H9 (cell line): ENCODE results near the gene STAB2. TPM values are rescaled to one million over a fixed set of nuclear protein-coding genes. Genes with fewer than 3 reads are reported as not detected.

Experiments used
- DNase-seq: peaks from one replicate; pipeline ENCODE4 v3.0.0-alpha.2; 2017
- H2AFZ ChIP-seq: one replicate; pipeline ENCODE4 v1.6.1; 2013; ENCODE audit warnings: mild to moderate bottlenecking, low read length, control low read depth, moderate library complexity
- H2AK5ac ChIP-seq: 2 replicates; pipeline ENCODE4 v1.6.1; 2013; ENCODE audit warnings: low read length, control low read depth, mixed read lengths; ENCODE audit not compliant: insufficient read length
- H2BK120ac ChIP-seq: one replicate; pipeline ENCODE4 v1.6.1; 2013; ENCODE audit warnings: low read depth, mild to moderate bottlenecking, low read length, control low read depth, inconsistent platforms; ENCODE audit not compliant: poor library complexity, severe bottlenecking
- H2BK12ac ChIP-seq: 2 replicates; pipeline ENCODE4 v1.6.1; 2013; ENCODE audit warnings: low read length, control low read depth, mixed read lengths, low read depth; ENCODE audit not compliant: insufficient read length
- H2BK15ac ChIP-seq: 2 replicates; pipeline ENCODE4 v1.6.1; 2013; ENCODE audit warnings: low read depth, low read length, control low read depth
- H2BK20ac ChIP-seq: one replicate; pipeline ENCODE4 v1.6.1; 2013; ENCODE audit warnings: low read depth, mild to moderate bottlenecking, low read length, control low read depth, inconsistent platforms; ENCODE audit not compliant: poor library complexity, severe bottlenecking
- H2BK5ac ChIP-seq: 2 replicates; pipeline ENCODE4 v1.6.1; 2013; ENCODE audit warnings: low read length, control low read depth, mixed read lengths; ENCODE audit not compliant: insufficient read length
- H3K14ac ChIP-seq: 2 replicates; pipeline ENCODE4 v1.6.1; 2013; ENCODE audit warnings: low read length, control low read depth; ENCODE audit not compliant: insufficient read depth
- H3K18ac ChIP-seq: 2 replicates; pipeline ENCODE4 v1.6.1; 2013; ENCODE audit warnings: low read depth, mild to moderate bottlenecking, mixed read lengths, low read length, control low read depth; ENCODE audit not compliant: insufficient read length
- H3K23ac ChIP-seq: 2 replicates; pipeline ENCODE4 v1.6.1; 2013; ENCODE audit warnings: low read length, control low read depth, mixed read lengths, low read depth; ENCODE audit not compliant: insufficient read length
- H3K23me2 ChIP-seq: 2 replicates; pipeline ENCODE4 v1.6.1; 2013; ENCODE audit warnings: low read depth, mild to moderate bottlenecking, mixed read lengths, low read length, control low read depth; ENCODE audit not compliant: insufficient read length, poor library complexity, severe bottlenecking
- H3K27ac ChIP-seq: 2 replicates; pipeline ENCODE4 v1.5.1; 2013; ENCODE audit warnings: low read length, control low read depth, mixed read lengths, low read depth; ENCODE audit not compliant: insufficient read length
- H3K27me3 ChIP-seq: 2 replicates; pipeline ENCODE4 v1.6.1; 2013; ENCODE audit warnings: low read length, control low read depth, inconsistent platforms; ENCODE audit not compliant: insufficient read depth
- H3K4ac ChIP-seq: 2 replicates; pipeline ENCODE4 v1.6.1; 2013; ENCODE audit warnings: low read depth, mild to moderate bottlenecking, control low read depth, inconsistent platforms, low read length, moderate library complexity
- H3K4me1 ChIP-seq: 2 replicates; pipeline ENCODE4 v1.6.1; 2013; ENCODE audit warnings: low read length, control low read depth, inconsistent platforms; ENCODE audit not compliant: insufficient read depth
- H3K4me2 ChIP-seq: 2 replicates; pipeline ENCODE4 v1.6.1; 2013; ENCODE audit warnings: low read length, control low read depth, mixed read lengths; ENCODE audit not compliant: insufficient read length, insufficient read depth
- H3K56ac ChIP-seq: 2 replicates; pipeline ENCODE4 v1.6.1; 2013; ENCODE audit warnings: low read depth, mild to moderate bottlenecking, mixed read lengths, low read length, control low read depth; ENCODE audit not compliant: insufficient read length
- H3K79me1 ChIP-seq: 2 replicates; pipeline ENCODE4 v1.6.1; 2013; ENCODE audit warnings: low read depth, mild to moderate bottlenecking, moderate library complexity, low read length, control low read depth, inconsistent platforms; ENCODE audit not compliant: insufficient read depth, poor library complexity, severe bottlenecking
- H3K79me2 ChIP-seq: 2 replicates; pipeline ENCODE4 v1.6.1; 2013; ENCODE audit warnings: low read length, control low read depth, inconsistent platforms; ENCODE audit not compliant: insufficient read depth
- H3K9ac ChIP-seq: 2 replicates; pipeline ENCODE4 v1.6.1; 2013; ENCODE audit warnings: low read length, control low read depth, mixed read lengths; ENCODE audit not compliant: insufficient read length; ENCODE audit errors: extremely low read depth
- H3K9me3 ChIP-seq: one replicate; pipeline ENCODE4 v1.6.1; 2013; ENCODE audit warnings: low read depth, low read length, inconsistent platforms; ENCODE audit not compliant: control insufficient read depth
- H3T11ph ChIP-seq: one replicate; pipeline ENCODE4 v1.6.1; 2013; ENCODE audit warnings: mild to moderate bottlenecking, low read length, control low read depth, inconsistent platforms
- H4K20me1 ChIP-seq: one replicate; pipeline ENCODE4 v1.6.1; 2013; ENCODE audit not compliant: control insufficient read depth, insufficient read length, insufficient read depth
- H4K5ac ChIP-seq: 2 replicates; pipeline ENCODE4 v1.6.1; 2013; ENCODE audit warnings: low read depth, mild to moderate bottlenecking, mixed read lengths, low read length, control low read depth; ENCODE audit not compliant: insufficient read length
- H4K8ac ChIP-seq: replicated peaks from 2 replicates; pipeline ENCODE4 v1.6.1; 2013; ENCODE audit warnings: low read length, control low read depth, mixed read lengths, low read depth; ENCODE audit not compliant: insufficient read length
- H4K91ac ChIP-seq: 2 replicates; pipeline ENCODE4 v1.6.1; 2013; ENCODE audit warnings: low read depth, mild to moderate bottlenecking, moderate library complexity, mixed read lengths, low read length, control low read depth; ENCODE audit not compliant: insufficient read length
- H3K27ac Mint-ChIP-seq, 3 experiments: 2 replicates in 2 of 3; 3 replicates in 1 of 3; pipeline ENCODE4 v1.8.0; 2020 to 2021; ENCODE audit warnings: mixed read lengths in 3 of 3, mild to moderate bottlenecking in 1 of 3, moderate library complexity in 1 of 3
- H3K27me3 Mint-ChIP-seq: 2 replicates; pipeline ENCODE4 v1.8.0; 2021; ENCODE audit warnings: low read depth, mild to moderate bottlenecking, moderate library complexity, mixed read lengths
- H3K36me3 Mint-ChIP-seq, 3 experiments: 2 replicates in 2 of 3; 3 replicates in 1 of 3; pipeline ENCODE4 v1.8.0; 2020 to 2021; ENCODE audit warnings: low read depth in 3 of 3, mixed read lengths in 3 of 3; ENCODE audit not compliant: insufficient read depth in 1 of 3
- H3K4me1 Mint-ChIP-seq, 2 experiments: 2 replicates each; pipeline ENCODE4 v1.8.0; 2020; ENCODE audit warnings: mixed read lengths in 2 of 2
- H3K4me3 Mint-ChIP-seq, 2 experiments: 2 replicates in 1 of 2; 3 replicates in 1 of 2; pipeline ENCODE4 v1.8.0; 2020 to 2021; ENCODE audit warnings: mild to moderate bottlenecking in 2 of 2, mixed read lengths in 2 of 2, moderate library complexity in 1 of 2
- H3K9me3 Mint-ChIP-seq, 2 experiments: 2 replicates in 1 of 2; 3 replicates in 1 of 2; pipeline ENCODE4 v1.8.0; 2020; ENCODE audit warnings: mild to moderate bottlenecking in 2 of 2, mixed read lengths in 2 of 2, moderate library complexity in 1 of 2
- WGBS: extraction: QIAGEN DNeasy Blood & Tissue Kit; methylation state at CpG from one replicate; pipeline ENCODE4 v1.1.7; 2013; ENCODE audit warnings: missing lambda C conversion rate, low lambda C conversion rate, mixed read lengths; ENCODE audit not compliant: insufficient read length; ENCODE audit errors: extremely low coverage; 5-methylcytosine and 5-hydroxymethylcytosine counted together
- total RNA-seq: library from RNA; stranded (reverse); gene quantifications from 2 replicates; pipeline ENCODE4 v1.2.1, GENCODE V29; 2021
- TF ChIP-seq, protein P1 (sequence below): fragments of 200-600 bp; sonication (generic); conservative IDR thresholded peaks from 3 replicates; pipeline ENCODE4 v1.8.0; 2021; ENCODE audit warnings: antibody characterized with exemption, mild to moderate bottlenecking

STAB2 gene
- total RNA-seq, 1 experiment from 2014 or later = 0.02 TPM

DNA sequence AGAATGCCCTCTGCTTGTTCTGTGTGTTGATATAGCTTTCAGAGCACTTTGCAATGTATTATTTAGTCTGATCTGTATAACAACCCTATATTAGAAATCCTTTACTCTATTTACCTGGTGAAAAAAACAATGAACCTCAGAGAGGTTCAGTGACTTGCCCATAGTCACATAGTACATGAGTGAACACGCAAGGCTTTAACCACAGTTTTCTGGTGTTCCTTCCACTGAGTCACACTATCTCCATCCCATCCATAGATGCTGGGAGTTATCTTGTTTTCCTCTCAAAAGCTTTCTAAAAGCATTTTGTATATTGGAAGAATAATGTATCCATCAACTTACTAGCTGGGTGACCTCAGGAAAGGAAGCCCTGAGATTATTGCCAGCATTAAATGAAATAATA lies 149.5 kb downstream of the STAB2 start:
- Histone ChIP-seq H3K14ac (no peak overlapping the region), H3K9me3 (no peaks in the 10 kb centered on the region), H3K23me2 (no peaks in the 10 kb centered on the region), H4K91ac (no peak overlapping the region), H3K4me2 (no peak overlapping the region), H4K8ac (no peak overlapping the region), H3T11ph (no peak overlapping the region), H3K79me2 (no peaks in the 10 kb centered on the region), H2BK15ac (no peak overlapping the region), H3K23ac (no peak overlapping the region), H2BK5ac (no peak overlapping the region), H2AK5ac (no peak overlapping the region), H3K27ac (no peak overlapping the region), H3K27me3 (no peaks in the 10 kb centered on the region), H4K5ac (no peak overlapping the region), H2BK12ac (no peak overlapping the region), H2BK20ac (no peak overlapping the region), H4K20me1 (no peaks in the 10 kb centered on the region), H3K4ac (no peak overlapping the region), H3K79me1 (no peaks in the 10 kb centered on the region), H2AFZ (no peak overlapping the region), H3K9ac (no peak overlapping the region), H3K56ac (no peak overlapping the region), H3K18ac (no peak overlapping the region), H3K4me1 (no peaks in the 10 kb centered on the region), H2BK120ac (no peak overlapping the region)
- peaks cover 3 to 7% of the 10 kb centered on the region in 2 experiments for H3K9me3 Mint-ChIP-seq
- H3K27me3 Mint-ChIP-seq = peaks cover 18% of the 10 kb centered on the region
- H3K4me3 Mint-ChIP-seq = no peak overlapping the region
- H3K27ac Mint-ChIP-seq = no peak overlapping the region
- H3K4me1 Mint-ChIP-seq = no peaks in the 10 kb centered on the region
- TF ChIP-seq, protein P1, sequence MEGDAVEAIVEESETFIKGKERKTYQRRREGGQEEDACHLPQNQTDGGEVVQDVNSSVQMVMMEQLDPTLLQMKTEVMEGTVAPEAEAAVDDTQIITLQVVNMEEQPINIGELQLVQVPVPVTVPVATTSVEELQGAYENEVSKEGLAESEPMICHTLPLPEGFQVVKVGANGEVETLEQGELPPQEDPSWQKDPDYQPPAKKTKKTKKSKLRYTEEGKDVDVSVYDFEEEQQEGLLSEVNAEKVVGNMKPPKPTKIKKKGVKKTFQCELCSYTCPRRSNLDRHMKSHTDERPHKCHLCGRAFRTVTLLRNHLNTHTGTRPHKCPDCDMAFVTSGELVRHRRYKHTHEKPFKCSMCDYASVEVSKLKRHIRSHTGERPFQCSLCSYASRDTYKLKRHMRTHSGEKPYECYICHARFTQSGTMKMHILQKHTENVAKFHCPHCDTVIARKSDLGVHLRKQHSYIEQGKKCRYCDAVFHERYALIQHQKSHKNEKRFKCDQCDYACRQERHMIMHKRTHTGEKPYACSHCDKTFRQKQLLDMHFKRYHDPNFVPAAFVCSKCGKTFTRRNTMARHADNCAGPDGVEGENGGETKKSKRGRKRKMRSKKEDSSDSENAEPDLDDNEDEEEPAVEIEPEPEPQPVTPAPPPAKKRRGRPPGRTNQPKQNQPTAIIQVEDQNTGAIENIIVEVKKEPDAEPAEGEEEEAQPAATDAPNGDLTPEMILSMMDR = no peak
- H3K36me3 Mint-ChIP-seq = peaks cover 0 to 4% (median 3%) of the 10 kb centered on the region in 3 experiments; a peak in 3 of 7 replicates
- WGBS = no CpG with 5 or more reads among the region's 1 CpG
- no peak for DNase-seq
